C4-2B (cell line): Measurements from ENCODE around the gene PTGER2.

Experiments
- ZFX ChIP-seq: fragments of 450-650 bp; IDR thresholded peaks from 2 replicates; pipeline ENCODE4 v1.6.1; 2017
- TF ChIP-seq, protein P1 (sequence below): fragments of 450-650 bp; conservative IDR thresholded peaks from 2 replicates; pipeline ENCODE4 v1.5.1; 2017; ENCODE audit warnings: mild to moderate bottlenecking

DNA sequence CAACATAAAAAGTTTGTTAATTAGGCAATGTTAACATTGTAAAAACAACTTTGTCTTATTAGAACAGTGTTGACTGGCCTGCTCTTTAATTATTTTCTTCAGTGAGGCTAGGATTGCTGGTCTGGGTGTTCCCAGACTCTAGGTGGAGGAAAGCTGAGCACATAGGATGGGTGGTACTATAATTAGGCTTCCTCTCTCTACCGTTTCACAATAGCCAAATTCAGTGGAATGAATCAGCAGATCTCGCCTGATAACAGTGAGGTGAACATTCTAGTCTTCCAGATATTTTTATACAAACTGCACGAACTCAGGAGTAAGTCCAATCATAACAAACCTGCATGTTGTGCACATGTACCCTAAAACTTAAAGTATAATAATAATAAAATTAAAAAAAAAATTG, 34.7 kb upstream of the PTGER2 start:
- TF ChIP-seq, protein P1, sequence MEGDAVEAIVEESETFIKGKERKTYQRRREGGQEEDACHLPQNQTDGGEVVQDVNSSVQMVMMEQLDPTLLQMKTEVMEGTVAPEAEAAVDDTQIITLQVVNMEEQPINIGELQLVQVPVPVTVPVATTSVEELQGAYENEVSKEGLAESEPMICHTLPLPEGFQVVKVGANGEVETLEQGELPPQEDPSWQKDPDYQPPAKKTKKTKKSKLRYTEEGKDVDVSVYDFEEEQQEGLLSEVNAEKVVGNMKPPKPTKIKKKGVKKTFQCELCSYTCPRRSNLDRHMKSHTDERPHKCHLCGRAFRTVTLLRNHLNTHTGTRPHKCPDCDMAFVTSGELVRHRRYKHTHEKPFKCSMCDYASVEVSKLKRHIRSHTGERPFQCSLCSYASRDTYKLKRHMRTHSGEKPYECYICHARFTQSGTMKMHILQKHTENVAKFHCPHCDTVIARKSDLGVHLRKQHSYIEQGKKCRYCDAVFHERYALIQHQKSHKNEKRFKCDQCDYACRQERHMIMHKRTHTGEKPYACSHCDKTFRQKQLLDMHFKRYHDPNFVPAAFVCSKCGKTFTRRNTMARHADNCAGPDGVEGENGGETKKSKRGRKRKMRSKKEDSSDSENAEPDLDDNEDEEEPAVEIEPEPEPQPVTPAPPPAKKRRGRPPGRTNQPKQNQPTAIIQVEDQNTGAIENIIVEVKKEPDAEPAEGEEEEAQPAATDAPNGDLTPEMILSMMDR = no peak
- no peak for TF ChIP-seq ZFX
